Measurements from ENCODE around the gene PHYKPL. TPM values are rescaled to one million over a fixed set of nuclear protein-coding genes. Genes with fewer than 3 reads are reported as not detected.

The PHYKPL gene
- total and polyA plus RNA-seq, 2 of the 8 experiments (the other 6 are each of a cell fraction or from before 2014, with no cell fraction given): 25.1 to 32.1 TPM

GRCh38 chr5:178223828-178224335, 8.7 kb downstream of the PHYKPL start (continued):
- TF ChIP-seq MAFK (IDR thresholded peaks at IDR 0.05; ENCODE audit: low read depth, low read length) (no peak), JUN (IDR thresholded peaks at IDR 0.05; ENCODE audit: low read depth, low read length) (no peak), NANOG (IDR thresholded peaks at IDR 0.05; ENCODE audit: insufficient read depth, low read depth, low read length, poor library complexity, severe bottlenecking) (no peak), FOSL1 (IDR thresholded peaks at IDR 0.05; ENCODE audit: insufficient read depth, low read depth, low read length) (no peak), GTF2F1 (IDR thresholded peaks at IDR 0.05; ENCODE audit: borderline replicate concordance, low read depth, low read length) (no peak), EGR1 (IDR thresholded peaks at IDR 0.05; ENCODE audit: borderline replicate concordance, low read depth, low read length) (no peak), TCF12 (IDR thresholded peaks at IDR 0.05; ENCODE audit: low read depth, low read length) (no peak), CHD2 (IDR thresholded peaks at IDR 0.05; ENCODE audit: low read length) (no peak), EP300 (IDR thresholded peaks at IDR 0.05; ENCODE audit: borderline replicate concordance in 1 of 2, low read depth in 2 of 2, low read length in 2 of 2) (no peak), TAF7 (optimal IDR thresholded peaks at IDR 0.05; ENCODE audit: borderline replicate concordance, low read depth, low read length) (no peak), ATF2 (IDR thresholded peaks at IDR 0.05; ENCODE audit: low read length) (no peak), CEBPB (IDR thresholded peaks at IDR 0.05; ENCODE audit: low read depth, low read length) (no peak), SIX5 (IDR thresholded peaks at IDR 0.05; ENCODE audit: low read depth, low read length) (no peak), KDM4A (IDR thresholded peaks at IDR 0.05; ENCODE audit: low read depth, low read length, severe bottlenecking) (no peak), ASH2L (IDR thresholded peaks at IDR 0.05; ENCODE audit: low read length) (no peak), TBP (IDR thresholded peaks at IDR 0.05; ENCODE audit: low read depth, low read length) (no peak), KDM5A (IDR thresholded peaks at IDR 0.05; ENCODE audit: low read length) (no peak), SIRT6 (IDR thresholded peaks at IDR 0.05; ENCODE audit: low read length) (no peak), NRF1 (IDR thresholded peaks at IDR 0.05; ENCODE audit: low read depth, low read length) (no peak), KDM1A (IDR thresholded peaks at IDR 0.05; ENCODE audit: borderline replicate concordance, low read length) (no peak), RAD21 (IDR thresholded peaks at IDR 0.05 in 1 of 2, conservative IDR thresholded peaks at IDR 0.05 in 1 of 2; ENCODE audit: low read depth in 2 of 2, low read length in 2 of 2) (peak in 1 of 2 experiments; percentile 11; a peak in 2 of 4 replicates), ATF3 (IDR thresholded peaks at IDR 0.05; ENCODE audit: insufficient read depth, low read depth, low read length) (no peak), POU5F1 (IDR thresholded peaks at IDR 0.05; ENCODE audit: low read depth, low read length) (no peak), HDAC6 (IDR thresholded peaks at IDR 0.05; ENCODE audit: low read depth, low read length) (no peak)
